M059J (cell line): ENCODE data around the gene STARD5. TPM values are rescaled to one million over a fixed set of nuclear protein-coding genes. Genes with fewer than 3 reads are reported as not detected.

Experiments used
- total RNA-seq: library from RNA; depleted of rRNA; stranded (reverse); fragments of >200 nt; shearing (Covaris generic); gene quantifications from 2 replicates; pipeline ENCODE4 v1.2.3, GENCODE V29; 2014; rRNA removed

The STARD5 gene
- total RNA-seq, 1 experiment from 2014 or later = 2.0 TPM

Other genes starting within 250 kb of the STARD5 start
- gene CFAP161, start 189.9 kb downstream of the STARD5 start, total RNA-seq = not detected in 2 replicates
- gene IL16, start 127.3 kb downstream of the STARD5 start, total RNA-seq = not detected in 2 replicates
- not detected in 2 replicates for gene TMC3, start 50.1 kb upstream of the STARD5 start, total RNA-seq